ENCODE results near the gene NSRP1.
"Not testable (repeated sequence)": the region's sequence is repeated elsewhere in the genome, so short reads cannot be mapped to it uniquely, and the experiment has no call there.

Gene NSRP1

DNA sequence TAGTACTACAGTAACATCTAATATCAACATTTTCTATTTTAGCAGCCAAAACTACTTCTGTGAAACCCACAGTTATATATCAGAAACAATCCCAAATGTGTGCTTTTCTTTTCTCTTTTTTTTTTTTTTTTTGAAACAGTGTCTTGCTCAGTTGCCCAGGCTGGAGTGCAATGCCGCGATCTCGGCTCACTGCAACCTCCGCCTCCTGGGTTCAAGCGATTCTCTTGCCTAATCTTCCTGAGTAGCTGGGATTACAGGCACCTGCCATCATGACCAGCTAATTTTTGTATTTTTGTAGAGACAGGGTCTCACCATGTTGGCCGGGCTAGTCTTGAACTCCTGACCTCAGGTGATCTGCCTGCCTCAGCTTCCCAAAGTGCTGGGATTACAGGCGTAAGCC lies 2.0 kb downstream of the NSRP1 start:
- not testable (repeated sequence) for DNase-seq (ENCODE audit: low spot score)

DNA sequence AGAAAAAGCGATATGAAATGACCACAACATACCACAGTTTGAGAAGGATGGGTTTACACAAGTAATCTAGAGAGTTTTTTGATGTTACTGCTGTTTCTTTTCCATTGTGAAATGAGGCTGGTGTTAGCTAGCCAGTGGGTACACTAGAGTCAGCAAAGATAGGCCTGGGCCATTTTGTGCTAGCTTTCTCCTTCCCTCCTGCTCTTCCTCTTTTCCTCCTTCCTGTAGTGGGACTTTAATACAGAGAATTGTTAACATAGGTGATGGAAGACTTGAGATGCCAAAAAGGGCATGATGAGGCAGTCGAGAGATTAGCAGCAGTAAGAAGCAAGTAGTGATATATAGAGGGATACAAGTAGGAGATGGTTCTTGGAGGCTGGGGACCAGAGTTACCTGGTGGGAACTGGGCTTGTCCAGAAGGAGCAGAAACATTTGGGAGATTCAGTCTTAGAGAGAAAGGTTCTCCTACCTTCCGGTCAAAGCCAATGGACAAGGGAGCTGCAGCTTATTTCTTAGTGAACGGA lies 7.7 kb downstream of the NSRP1 start:
- no peak for DNase-seq (ENCODE audit: low spot score)

- DNase-seq (ENCODE audit: low spot score) = no peak
Observed at GRCh38 chr17:30130121-30130520, 13.5 kb downstream of the NSRP1 start.

- DNase-seq (ENCODE audit: low spot score) = no peak
Observed at GRCh38 chr17:30132615-30133014, 16.0 kb downstream of the NSRP1 start.

DNA sequence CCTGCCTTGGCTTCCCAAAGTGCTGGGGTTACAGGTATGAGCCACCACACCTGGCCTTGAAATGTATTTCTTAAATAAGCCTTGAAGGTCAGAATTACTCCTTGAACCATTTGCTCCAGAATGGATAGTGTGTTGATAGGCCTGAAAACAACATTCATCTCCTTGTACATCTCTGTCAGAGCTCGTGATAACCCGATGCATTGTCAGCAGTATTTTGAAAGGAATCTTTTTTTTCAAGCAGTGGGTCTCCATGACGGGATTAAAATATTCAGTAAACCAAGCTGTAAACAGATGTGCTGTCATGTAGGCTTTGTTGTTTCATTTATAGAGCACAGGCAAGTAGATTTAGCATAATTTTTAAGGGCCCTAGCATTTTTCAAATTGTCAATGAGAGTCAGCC lies 16.6 kb downstream of the NSRP1 start:
- no peak for DNase-seq (ENCODE audit: low spot score)

GRCh38 chr17:30134551-30134950 lies 17.9 kb downstream of the NSRP1 start:
- no peak for DNase-seq (ENCODE audit: low spot score)

DNA sequence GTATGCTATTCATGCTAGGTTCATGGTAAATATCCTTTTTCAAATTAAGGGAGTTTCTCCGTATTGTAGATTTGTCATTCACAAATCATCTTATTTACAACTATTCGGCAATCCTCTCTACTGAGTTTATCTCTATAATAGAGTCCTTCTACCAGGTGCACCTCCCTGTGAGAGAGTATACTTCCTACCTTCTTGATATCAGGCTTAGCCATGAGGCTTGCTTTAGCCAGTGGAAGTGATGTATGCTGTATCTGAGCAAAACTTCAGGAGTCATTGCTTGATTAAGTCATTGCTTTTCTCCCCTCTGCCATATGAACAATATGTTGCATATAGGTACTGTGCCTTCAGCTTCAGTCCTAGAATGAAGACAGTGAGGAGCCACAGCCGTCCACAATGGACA lies 20.5 kb downstream of the NSRP1 start:
- DNase-seq (ENCODE audit: low spot score) = no peak

- not testable (repeated sequence) for DNase-seq (ENCODE audit: low spot score)
Observed at GRCh38 chr17:30147860-30148259, 31.2 kb downstream of the NSRP1 start.

GRCh38 chr17:30148376-30148775 lies 31.8 kb downstream of the NSRP1 start:
- DNase-seq (ENCODE audit: low spot score) = no peak

- DNase-seq (ENCODE audit: low spot score) = no peak
Observed at GRCh38 chr17:30151471-30151870, 34.9 kb downstream of the NSRP1 start.

GRCh38 chr17:30153463-30153862 lies 36.8 kb downstream of the NSRP1 start:
- no peak for DNase-seq (ENCODE audit: low spot score)

DNA sequence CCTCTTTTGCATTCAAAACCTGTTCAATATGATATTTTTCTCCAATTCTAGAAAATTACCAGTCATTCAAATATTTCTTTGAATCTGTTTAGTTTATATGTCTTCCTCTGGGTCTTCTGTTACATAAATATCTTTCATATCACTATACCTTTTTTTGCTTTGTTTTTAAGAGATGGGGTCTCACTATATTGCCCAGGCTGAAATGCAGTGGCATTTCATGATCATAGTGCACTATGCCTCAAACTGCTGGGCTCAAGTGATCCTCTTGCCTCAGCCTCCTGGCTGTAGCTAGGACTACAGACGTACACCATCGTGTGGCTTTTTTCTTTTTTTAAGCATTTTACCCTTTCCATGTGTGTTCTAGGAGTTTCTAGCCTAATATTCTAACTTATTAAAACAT lies 38.8 kb downstream of the NSRP1 start:
- no peak for DNase-seq (ENCODE audit: low spot score)

- DNase-seq (ENCODE audit: low spot score) = no peak
Observed at GRCh38 chr17:30158896-30159625, 42.4 kb downstream of the NSRP1 start.

GRCh38 chr17:30160419-30161172 lies 44.0 kb downstream of the NSRP1 start:
- no peak for DNase-seq (ENCODE audit: low spot score)

DNA sequence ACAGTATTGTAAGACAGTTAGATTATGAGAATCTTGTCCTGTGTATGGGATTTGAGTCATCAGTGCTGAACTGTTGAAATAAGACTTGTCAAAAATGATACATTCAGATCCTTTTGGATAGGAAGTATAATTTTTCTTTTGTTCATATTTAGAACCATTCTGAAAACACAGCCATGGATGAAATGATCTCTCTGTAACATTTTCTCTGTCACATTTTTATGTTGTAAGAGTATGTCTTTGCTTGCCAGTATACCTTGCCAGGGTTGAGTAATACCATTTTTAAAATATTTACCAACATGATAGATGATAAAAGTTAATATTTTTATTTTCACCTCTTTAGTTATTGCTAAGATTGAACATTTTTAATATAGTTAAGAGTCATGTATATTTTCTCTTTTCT lies 45.0 kb downstream of the NSRP1 start:
- DNase-seq (ENCODE audit: low spot score) = no peak

GRCh38 chr17:30164531-30164930 lies 47.9 kb downstream of the NSRP1 start:
- DNase-seq (ENCODE audit: low spot score) = no peak

GRCh38 chr17:30165147-30165546 lies 48.5 kb downstream of the NSRP1 start:
- DNase-seq (ENCODE audit: low spot score) = no peak

- DNase-seq (ENCODE audit: low spot score) = no peak
Observed at GRCh38 chr17:30165960-30166359, 49.3 kb downstream of the NSRP1 start.

DNA sequence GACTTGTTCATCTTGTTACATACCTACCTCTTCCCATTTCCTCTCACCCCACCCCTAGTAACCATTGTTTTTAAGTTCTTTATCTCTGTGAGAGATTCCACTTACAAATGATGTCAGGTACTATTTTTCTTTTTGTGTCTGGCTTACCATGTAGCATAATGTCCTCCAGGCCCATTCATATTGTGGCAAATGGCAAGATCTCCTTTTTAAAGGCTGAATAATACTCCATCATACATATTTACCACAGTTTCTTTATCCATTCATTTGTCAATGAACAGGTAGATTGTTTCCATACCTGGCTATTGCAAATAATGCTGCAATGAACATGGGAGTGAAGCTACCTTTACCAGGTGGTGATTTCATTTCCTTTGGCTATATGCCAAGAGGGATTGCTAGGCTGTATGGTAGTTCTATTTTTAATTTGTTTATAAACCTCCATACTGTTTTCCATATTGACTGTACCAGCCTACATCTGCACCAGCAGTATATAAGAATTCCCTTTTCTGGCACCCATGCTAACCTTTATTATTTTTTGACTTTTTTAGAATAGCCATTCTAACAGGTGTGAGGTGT lies 53.9 kb downstream of the NSRP1 start:
- no peak for DNase-seq (ENCODE audit: low spot score)

DNA sequence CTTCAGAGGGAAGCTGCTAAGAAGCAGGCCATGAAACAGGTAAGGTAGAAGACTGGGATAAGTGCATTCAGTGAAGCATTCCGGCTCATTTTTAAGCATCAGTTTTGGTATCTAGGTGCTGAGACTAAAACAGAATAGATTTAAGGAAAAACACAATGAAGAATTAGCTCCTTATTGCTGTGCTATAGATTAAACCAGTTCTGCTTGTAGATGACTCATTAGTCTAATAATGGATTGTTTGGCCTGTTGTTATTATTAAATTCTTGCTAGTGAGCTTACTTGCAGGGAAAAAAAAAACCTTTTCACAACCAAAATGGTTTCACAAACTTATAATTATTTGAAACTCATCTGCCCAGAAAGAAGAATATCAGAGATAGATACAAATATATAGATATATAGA lies 55.9 kb downstream of the NSRP1 start:
- DNase-seq (ENCODE audit: low spot score) = no peak

- no peak for DNase-seq (ENCODE audit: low spot score)
Observed at GRCh38 chr17:30173649-30174048, 57.0 kb downstream of the NSRP1 start.

DNA sequence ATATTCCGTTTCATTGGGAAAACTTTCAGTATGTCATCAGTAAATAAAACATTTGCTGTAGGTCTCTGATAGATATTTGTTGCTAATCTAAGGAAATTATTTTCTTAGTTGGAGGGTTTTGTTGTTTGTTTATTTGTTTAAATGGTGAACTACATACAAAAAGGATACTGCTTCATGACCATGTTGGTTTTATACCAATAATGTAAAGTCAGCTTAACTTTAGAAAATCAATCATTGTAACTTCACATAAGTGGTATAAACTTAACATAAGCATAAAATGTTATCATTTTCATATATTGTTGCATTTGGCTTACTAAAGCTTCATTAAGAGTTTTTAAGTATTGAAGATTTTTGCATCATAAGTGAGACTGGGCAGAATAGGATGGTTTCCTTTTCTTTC lies 57.9 kb downstream of the NSRP1 start:
- no peak for DNase-seq (ENCODE audit: low spot score)

GRCh38 chr17:30176855-30177254 lies 60.2 kb downstream of the NSRP1 start:
- DNase-seq (ENCODE audit: low spot score) = no peak

Measured in RKO (cell line).